CD4-positive, alpha-beta T cell (primary cell): ENCODE data around the gene SMYD3. TPM values are rescaled to one million over a fixed set of nuclear protein-coding genes. Genes with fewer than 3 reads are reported as not detected.

Experiments used
- ATAC-seq: fragments of 200-7000 bp; cut with Tn5 transposase; one replicate; pipeline ENCODE4 v1.10.0; 2022; ENCODE audit warnings: mild to moderate bottlenecking; ENCODE audit not compliant: poor library complexity
- CTCF ChIA-PET: fragments of 350-600 bp; sonication (Branson Sonifier 250); formaldehyde crosslinking; loops from one replicate; lab custom pipeline; 2021; ENCODE audit warnings: antibody characterized with exemption, inconsistent platforms; lab: Charles Lee
- POLR2A ChIA-PET: fragments of 350-600 bp; sonication (Branson Sonifier 250); formaldehyde crosslinking; loops from one replicate; lab custom pipeline; 2021; ENCODE audit warnings: antibody characterized with exemption, inconsistent platforms; lab: Charles Lee
- DNase-seq, 14 experiments: peaks; one replicate each; pipeline ENCODE4 v3.0.0-alpha.2; 2013 to 2020; ENCODE audit warnings: mixed read lengths in 2 of 14
- H3K27ac ChIP-seq, 2 donors: one replicate each; pipeline versions ENCODE4 v1.5.1 to v1.7.0; 2013; ENCODE audit warnings: low read length in 2 of 2, low read depth in 1 of 2, mild to moderate bottlenecking in 1 of 2
- H3K27me3 ChIP-seq, 2 experiments: 1 replicate in 1 of 2; 2 replicates in 1 of 2; pipeline versions ENCODE4 v1.6.1 to v1.7.0; 2013; ENCODE audit warnings: low read length in 2 of 2, control low read depth in 1 of 2, mild to moderate bottlenecking in 1 of 2, moderate library complexity in 1 of 2; ENCODE audit not compliant: insufficient read depth in 2 of 2, control insufficient read depth in 1 of 2
- H3K36me3 ChIP-seq: one replicate; pipeline ENCODE4 v1.6.1; 2013; ENCODE audit warnings: low read length, control low read depth; ENCODE audit not compliant: insufficient read depth
- H3K4me1 ChIP-seq: one replicate; pipeline ENCODE4 v1.6.1; 2013; ENCODE audit warnings: low read length, control low read depth; ENCODE audit not compliant: insufficient read depth
- H3K4me3 ChIP-seq: one replicate; pipeline ENCODE4 v1.5.1; 2013; ENCODE audit warnings: mild to moderate bottlenecking, low read length, moderate library complexity
- H3K9me3 ChIP-seq, 2 experiments: 1 replicate in 1 of 2; 2 replicates in 1 of 2; pipeline versions ENCODE4 v1.6.1 to v1.7.0; 2013; ENCODE audit warnings: low read length in 2 of 2, mild to moderate bottlenecking in 2 of 2, control low read depth in 1 of 2, moderate library complexity in 1 of 2; ENCODE audit not compliant: control insufficient read depth in 1 of 2, insufficient read depth in 1 of 2
- H3K27ac Mint-ChIP-seq: one replicate; pipeline ENCODE4 v1.8.0; 2020; ENCODE audit warnings: mixed read lengths
- H3K27me3 Mint-ChIP-seq: one replicate; pipeline ENCODE4 v1.8.0; 2021; ENCODE audit warnings: mixed read lengths
- H3K36me3 Mint-ChIP-seq: one replicate; pipeline ENCODE4 v1.8.0; 2021; ENCODE audit warnings: low read depth, mixed read lengths
- H3K4me1 Mint-ChIP-seq: one replicate; pipeline ENCODE4 v1.8.0; 2021; ENCODE audit warnings: low read depth, mixed read lengths
- H3K4me3 Mint-ChIP-seq: one replicate; pipeline ENCODE4 v1.8.0; 2020; ENCODE audit warnings: mild to moderate bottlenecking, mixed read lengths
- H3K9me3 Mint-ChIP-seq: one replicate; pipeline ENCODE4 v1.8.0; 2020; ENCODE audit warnings: mixed read lengths
- CTCF ChIP-seq: fragments of 200-600 bp; IDR thresholded peaks from one replicate; pipeline ENCODE4 v1.8.0; 2022; ENCODE audit warnings: antibody characterized with exemption, mild to moderate bottlenecking
- intact Hi-C, 2 experiments: fragments of 100-400 bp; cut with DNase I in 1 of 2; cut with micrococcal nuclease in 1 of 2; formaldehyde crosslinking; loops; one replicate each; pipeline versions ENCODE4 v1.15.1 to v1.9.0; 2023 to 2025; cut with DNase I, micrococcal nuclease
- total RNA-seq, 174 experiments: library from RNA in 2 of 174; stranded (reverse) in 2 of 174; gene quantifications; one replicate each; pipeline ENCODE4 v1.2.3 and lab custom pipeline; 2021 to 2026

The SMYD3 gene
- total RNA-seq, 2 experiments from 2014 or later, result 18.8 to 19.6 TPM

- H3K27me3 ChIP-seq, result no peaks in the 10 kb centered on the region
- Mint-ChIP-seq H3K27me3 (no peaks in the 10 kb centered on the region), H3K4me1 (no peaks in the 10 kb centered on the region), H3K36me3 (peaks cover 93% of the 10 kb centered on the region), H3K4me3 (no peak overlapping the region), H3K9me3 (peaks cover 21% of the 10 kb centered on the region), H3K27ac (no peak overlapping the region)
- H3K4me1 ChIP-seq, result no peaks in the 10 kb centered on the region
- ChIA-PET CTCF (no interaction called here), POLR2A (no interaction called here)
- intact Hi-C loops, result no loop called here
- no peak overlapping the region for H3K4me3 ChIP-seq
- no peak for TF ChIP-seq CTCF
- H3K36me3 ChIP-seq, result peaks cover 5% of the 10 kb centered on the region
- ATAC-seq, result no peak
- H3K27ac ChIP-seq, result no peak overlapping the region
- H3K9me3 ChIP-seq, result peaks cover 0 to 16% of the 10 kb centered on the region in 2 experiments
- DNase-seq, result no peak
Observed at GRCh38 chr1:245750261-245750660, 756.8 kb downstream of the SMYD3 start.

GRCh38 chr1:245749053-245749452, 758.0 kb downstream of the SMYD3 start:
- no peak overlapping the region for H3K4me3 ChIP-seq
- peaks cover 5% of the 10 kb centered on the region for H3K36me3 ChIP-seq
- no peaks in the 10 kb centered on the region for H3K27me3 ChIP-seq
- no peaks in the 10 kb centered on the region for H3K4me1 Mint-ChIP-seq
- no peak overlapping the region for H3K27ac Mint-ChIP-seq
- H3K36me3 Mint-ChIP-seq, result peaks cover 91% of the 10 kb centered on the region
- DNase-seq (no peak), ATAC-seq (no peak)
- H3K4me3 Mint-ChIP-seq, result no peak overlapping the region
- H3K27me3 Mint-ChIP-seq, result no peaks in the 10 kb centered on the region
- peaks cover 20% of the 10 kb centered on the region for H3K9me3 Mint-ChIP-seq
- H3K4me1 ChIP-seq, result no peaks in the 10 kb centered on the region
- H3K9me3 ChIP-seq, result peaks cover 0 to 17% of the 10 kb centered on the region in 2 experiments
- H3K27ac ChIP-seq, result no peak overlapping the region
- intact Hi-C loops, result no loop called here
- ChIA-PET POLR2A (no interaction called here), CTCF (no interaction called here)
- no peak for TF ChIP-seq CTCF

GRCh38 chr1:245748646-245749045, 758.4 kb downstream of the SMYD3 start:
- peaks cover 0 to 17% of the 10 kb centered on the region in 2 experiments for H3K9me3 ChIP-seq
- no peaks in the 10 kb centered on the region for H3K4me1 Mint-ChIP-seq
- peaks cover 91% of the 10 kb centered on the region for H3K36me3 Mint-ChIP-seq
- ATAC-seq (no peak), DNase-seq (no peak)
- ChIA-PET POLR2A (no interaction called here), CTCF (no interaction called here)
- H3K27me3 Mint-ChIP-seq, result no peaks in the 10 kb centered on the region
- H3K36me3 ChIP-seq, result peaks cover 5% of the 10 kb centered on the region
- intact Hi-C loops, result no loop called here
- H3K4me3 ChIP-seq, result no peak overlapping the region
- H3K27me3 ChIP-seq, result no peaks in the 10 kb centered on the region
- H3K4me1 ChIP-seq, result no peaks in the 10 kb centered on the region
- H3K27ac ChIP-seq, result no peak overlapping the region
- no peak overlapping the region for H3K27ac Mint-ChIP-seq
- H3K4me3 Mint-ChIP-seq, result no peak overlapping the region
- no peak for TF ChIP-seq CTCF
- peaks cover 20% of the 10 kb centered on the region for H3K9me3 Mint-ChIP-seq
